NCI-H2029 (cell line): ENCODE measurements around the gene C2orf49.

Experiments used
- DNase-seq: peaks from one replicate; lab custom pipeline; 2025; lab: John Stamatoyannopoulos, UW

C2orf49 gene

DNA sequence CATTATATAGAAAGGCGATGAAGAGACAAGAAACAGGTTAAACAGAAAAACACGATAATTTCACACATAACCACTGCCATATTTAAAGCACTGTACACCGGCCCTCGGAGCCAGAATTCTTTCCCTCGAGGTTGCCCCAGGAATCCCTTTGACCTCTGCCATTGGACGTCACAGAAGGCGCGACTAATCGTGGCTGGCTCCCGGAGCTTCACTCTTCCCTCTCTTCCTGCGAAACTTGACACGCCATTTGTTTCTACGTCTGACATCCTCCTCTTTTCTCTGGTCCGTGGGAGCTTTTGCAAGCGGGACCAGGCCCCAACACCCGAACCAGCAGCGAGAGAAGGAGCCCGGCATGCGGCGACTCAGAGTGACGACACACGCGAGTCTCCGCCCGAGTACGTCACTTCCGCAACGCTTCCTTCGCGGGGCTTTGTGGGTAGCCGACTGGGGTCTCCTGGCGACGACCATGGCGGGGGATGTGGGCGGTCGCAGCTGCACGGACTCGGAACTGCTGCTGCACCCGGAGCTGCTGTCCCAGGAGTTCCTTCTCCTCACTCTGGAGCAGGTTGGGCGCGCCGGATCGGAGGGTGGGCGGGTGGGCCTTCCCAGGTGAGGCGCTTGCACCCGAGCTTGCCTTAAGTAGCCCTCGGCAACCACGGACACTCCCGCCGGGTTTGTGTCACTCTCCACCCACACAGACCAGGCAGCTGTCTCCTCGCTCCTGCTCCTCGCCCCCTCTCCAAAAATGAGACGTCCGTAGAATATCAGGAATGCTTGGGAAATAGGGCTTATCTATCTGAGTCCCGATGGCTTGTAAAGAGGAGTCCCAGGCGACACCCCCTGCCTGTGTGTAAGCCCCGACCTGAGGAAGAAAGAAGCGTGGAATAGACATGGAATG, at the start of gene C2orf49:
Gene C2orf49 (plus strand): TSS at position 419 of the 898 bp plus-strand sequence. CDS start 48 bp downstream, at position 467.
- DNase-seq, result peak; percentile 84

DNA sequence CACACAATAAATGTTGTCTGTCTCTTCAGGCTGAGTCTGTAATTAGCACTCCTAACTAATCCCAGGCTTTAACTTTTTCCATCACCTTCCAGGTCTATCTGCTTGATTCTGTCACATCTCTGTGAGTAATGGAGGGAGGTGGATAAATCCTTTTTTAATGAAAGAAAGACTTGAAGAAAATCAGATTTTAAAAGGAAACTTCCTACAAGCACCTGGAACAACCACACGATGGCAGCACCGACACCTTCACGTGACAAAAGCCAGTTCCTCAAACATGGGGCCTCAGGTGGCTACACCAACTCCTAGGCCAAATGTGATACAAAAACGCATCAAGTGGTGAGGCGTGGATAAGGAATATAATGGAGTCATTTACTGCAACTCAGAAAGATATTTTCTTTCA, 49.6 kb upstream of the C2orf49 start:
- DNase-seq, result no peak

DNA sequence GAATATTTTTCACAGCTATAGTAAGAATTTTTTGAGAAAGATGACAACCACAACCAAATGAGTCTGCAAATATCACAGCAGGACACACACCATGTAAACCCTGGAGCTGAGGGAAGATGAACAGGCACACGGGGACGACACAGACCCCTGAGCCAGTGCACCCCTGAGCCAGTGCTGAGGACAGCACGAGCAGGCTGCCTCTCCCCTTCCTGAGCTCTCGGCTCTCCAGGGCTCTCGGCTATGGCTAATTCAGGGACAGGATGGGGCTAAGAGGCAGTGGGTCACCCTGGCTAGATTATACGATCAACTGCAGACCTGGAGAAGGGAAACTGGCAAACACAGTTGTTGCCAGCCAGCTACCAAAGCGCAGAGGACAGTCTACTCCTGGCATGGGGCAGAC, 49.2 kb upstream of the C2orf49 start:
- no peak for DNase-seq

DNA sequence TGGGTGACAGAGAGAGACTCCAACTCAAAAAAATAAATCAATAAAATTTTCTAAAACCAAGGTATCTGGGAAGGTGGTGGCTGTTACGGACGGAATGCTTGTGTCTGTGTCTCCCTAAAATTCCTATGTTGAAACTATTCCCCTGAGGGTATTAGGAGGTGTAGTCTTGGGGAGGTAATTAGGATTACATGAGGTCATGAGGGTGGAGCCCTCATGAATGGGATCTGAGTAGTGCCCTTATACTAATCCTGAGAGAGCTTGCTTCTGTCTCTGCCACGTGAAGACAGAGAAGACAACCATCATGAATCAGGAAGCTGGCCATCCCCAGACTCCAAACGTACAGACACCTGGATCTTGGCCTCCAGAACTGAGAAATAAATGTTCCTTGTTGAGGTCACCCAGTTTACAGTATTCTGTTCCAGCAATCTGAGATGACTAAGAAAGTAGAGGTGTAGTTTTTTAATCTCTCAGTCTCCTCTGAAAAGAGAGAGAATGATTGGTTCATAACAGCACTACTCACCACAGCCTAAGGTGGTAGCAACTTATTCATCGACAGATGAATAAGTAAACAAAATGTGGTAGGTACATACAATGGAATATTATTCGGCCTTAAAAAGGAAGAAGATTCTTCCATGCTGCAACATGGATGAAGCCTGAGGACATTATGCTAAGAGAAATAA, 46.2 kb upstream of the C2orf49 start:
- DNase-seq, result no peak

DNA sequence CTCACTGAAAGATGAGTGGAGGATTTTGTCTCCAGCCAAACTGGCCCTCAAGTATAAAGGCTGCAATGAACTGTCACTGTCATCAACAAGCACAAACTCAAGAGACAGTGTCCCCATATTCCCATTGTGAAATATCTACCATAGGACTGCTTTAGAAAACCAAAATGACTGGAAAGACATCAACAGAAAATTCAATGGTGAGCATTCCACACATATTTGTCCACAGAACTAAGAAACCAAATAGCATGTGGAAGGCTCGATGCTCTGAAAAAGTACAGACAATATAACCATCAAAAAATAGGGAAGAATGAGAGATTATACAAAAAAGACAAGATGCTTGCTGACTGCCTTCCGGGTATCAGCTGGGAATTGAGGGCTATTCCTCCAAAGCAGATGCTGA, 45.4 kb upstream of the C2orf49 start:
- no peak for DNase-seq

DNA sequence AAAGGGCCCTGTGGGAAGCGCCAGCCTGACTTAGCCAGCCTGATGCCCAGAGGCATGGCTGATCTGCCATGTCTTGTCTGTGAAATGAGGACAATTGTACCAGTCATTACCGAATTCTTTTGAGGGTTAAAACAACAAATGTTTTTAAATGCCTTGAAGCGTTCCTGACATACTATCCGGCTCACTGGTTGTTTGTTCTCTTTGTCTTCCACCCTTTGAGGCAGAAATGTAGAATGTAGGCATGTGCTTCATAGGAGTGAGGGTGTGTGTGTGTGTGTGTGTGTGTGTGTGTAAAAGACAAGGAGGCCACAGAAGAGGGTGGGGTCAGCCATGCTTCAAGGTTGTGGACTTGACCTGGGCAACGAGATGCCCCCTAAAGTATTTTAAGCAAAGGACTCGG, 43.3 kb upstream of the C2orf49 start:
- DNase-seq, result no peak

DNA sequence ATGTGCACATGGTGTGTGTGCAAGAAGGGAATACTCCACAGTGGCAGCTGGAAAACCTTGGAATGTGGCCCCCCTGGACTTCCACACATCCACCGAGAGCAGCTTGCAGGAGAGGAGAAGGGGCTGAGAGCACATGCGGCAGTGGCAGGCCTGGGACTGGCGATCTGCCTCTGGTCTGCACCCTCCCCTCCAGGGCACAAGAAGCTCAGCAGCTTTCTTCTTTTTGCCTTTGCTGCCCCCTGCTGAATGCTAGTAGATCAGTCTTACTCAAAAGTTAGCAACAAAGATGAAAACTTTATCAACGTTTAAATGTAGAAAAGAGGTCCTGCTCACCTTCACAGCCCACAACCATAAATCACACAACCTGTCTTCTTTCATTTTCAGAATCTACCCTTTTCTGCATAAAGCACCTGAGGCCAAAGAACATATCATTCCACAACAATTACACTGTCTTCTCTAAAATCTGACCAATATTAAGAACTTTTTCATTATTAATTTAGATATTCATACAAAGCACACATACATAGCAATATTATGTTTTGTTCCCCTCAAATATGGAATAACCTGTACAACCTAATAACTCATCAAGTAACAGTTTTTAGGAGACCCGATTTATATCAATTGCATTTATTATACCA, 42.4 kb upstream of the C2orf49 start:
- DNase-seq, result no peak

DNA sequence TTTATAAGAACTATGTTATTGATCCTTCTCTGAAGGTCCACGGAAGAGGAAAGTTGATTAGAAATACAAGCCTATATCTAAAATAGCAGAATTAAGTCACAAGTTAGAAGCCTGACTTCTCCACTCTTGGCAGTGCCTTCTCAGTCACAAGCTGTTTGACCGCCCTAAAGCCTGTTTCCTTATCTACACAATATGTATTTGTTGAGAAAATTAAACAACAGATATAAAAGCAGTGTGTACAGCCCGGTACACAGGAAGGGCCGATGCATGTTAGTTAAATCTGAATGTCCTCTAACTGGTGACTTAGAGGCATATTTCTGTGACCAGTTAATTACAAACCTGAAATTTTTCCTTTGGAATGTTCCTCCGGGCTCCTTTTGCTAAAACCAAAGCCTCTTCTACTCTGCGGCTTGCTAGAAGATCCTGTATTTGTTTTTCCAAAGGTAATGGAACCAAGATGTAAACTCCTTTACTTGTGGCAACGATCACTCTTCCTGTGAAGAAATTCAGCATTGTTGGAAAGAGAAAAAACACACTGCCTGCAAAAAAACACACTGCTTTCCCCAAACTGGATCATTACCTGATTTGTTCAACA, 41.2 kb upstream of the C2orf49 start:
- no peak for DNase-seq

DNA sequence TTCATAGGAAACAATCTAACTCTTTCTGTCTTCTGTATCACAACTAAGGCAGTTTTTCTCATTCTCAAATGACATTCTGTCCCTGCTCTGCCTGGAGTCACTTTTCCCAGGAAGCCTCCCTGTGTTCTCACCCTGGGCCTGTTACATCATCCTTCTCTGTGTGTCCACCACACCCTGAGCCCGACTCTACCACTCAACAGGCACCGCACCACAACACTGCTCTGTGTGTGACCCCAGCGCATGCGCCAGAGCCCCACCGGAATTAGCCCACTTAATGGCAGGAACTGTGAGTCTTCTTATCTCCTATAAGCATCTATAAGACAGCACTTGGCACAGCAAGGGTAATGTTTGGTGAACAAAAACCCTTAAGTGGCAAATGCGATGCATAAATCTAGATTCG, 40.1 kb upstream of the C2orf49 start:
- no peak for DNase-seq

DNA sequence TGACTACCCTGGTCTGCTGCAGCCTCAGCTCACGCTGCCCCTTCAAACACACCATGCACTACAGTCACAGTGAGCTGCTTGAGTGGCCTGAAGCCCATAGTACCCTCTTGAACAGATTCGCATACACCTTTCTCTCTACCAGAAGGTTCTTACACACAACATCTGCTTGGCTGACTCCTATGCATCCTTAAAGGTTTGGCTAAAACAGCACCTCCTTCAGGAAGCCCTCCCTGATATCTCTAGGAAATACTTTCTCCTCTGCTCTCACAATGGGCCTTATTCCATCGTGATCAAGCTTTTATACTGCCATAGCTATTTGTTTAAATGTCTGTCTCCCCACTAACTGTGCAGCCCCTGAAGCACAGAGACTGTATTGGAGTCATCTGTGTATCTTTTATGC, 39.3 kb upstream of the C2orf49 start:
- DNase-seq, result no peak

DNA sequence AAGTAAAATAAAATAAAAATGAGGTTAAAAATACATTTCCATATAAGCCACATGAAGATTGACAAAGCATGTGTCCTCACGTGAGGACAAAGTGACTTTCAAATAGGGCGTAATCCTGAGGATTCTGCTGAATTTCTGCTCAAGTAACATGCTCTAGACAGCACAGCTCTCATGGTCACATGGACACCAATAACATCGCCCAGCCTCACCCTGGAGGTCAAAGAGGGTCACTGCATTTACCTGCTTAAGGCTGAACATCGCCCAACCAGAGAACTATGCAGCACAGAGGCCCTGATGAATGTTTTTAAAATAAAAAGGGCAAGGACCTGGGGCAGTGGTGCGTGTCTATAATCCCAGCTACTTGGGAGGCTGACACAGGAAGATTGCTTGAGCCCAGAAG, 38.0 kb upstream of the C2orf49 start:
- no peak for DNase-seq

DNA sequence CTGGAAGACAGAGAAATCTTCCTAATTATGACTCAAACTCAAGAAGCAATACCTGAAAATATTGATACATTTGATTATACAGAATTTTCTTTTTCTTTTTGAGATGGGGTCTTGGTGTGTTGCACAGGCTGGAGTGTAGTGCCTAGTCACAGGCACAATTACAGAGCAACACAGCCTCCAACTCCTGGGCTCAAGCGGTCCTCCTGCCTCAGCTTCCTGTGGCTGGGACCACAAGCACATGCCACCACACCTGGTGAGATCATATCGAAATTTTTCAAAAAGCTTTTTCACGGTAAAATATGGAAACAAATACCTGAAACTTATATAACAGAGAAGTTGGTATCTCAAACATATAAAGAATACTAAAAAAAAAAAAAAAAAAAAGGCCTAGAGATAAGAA, 35.7 kb upstream of the C2orf49 start:
- DNase-seq, result no peak

DNA sequence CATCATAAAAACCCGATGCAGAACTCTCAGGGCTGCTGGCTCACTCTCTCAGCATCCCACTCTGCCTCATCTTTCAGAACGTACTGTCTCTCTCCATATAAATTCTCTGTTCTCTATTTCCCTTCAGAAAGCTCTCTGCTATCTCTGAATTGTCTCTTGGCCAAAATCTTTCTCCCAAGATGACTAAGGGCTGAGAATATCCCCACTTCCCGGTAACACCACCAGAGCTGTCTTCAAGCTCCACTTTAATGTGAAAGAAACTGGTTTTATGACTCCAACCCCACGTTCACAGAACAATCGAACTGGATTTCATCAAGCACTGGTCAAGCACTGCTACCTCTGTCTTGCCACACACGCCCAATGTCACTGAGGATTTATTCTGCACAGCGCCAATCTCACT, 30.2 kb upstream of the C2orf49 start:
- no peak for DNase-seq

DNA sequence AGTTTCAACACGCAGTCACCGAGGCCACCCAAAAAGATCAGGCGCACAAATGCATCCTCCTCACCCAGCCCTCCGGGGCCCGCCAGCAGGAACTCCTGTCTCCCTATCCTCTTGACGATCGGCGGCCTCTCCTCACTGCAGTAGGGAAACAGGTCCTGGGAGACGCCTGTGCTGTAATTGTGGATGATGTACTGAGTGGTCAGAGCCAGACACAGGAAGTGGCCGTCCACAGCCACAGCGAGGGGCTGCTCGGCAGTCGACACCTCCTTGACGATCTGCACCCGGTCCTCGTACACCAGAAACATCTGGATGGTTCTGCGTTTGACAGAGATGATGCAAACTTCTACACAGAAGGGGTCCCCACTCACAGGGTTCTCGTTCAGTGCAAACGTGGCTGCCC, 29.8 kb upstream of the C2orf49 start:
- DNase-seq, result no peak

DNA sequence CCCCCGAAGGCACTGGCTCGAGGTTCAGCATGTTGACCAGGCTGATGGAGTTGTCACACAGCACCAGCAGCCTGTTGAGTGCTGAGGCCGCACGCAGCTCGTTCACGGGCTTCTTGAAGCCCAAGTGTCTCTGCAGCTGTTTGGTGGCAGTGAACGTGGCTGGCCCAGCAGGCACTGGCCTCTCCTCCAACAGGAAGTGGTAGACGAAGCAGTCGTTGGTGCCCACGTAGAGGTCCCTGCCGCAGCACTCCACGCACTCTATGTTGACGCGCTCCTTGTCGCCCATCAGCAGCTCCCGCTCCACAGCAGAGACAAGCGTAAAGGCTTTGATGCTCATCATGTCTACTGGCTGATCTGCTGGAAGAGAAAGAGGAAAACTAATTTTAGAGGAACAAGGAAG, 29.4 kb upstream of the C2orf49 start:
- DNase-seq, result no peak

DNA sequence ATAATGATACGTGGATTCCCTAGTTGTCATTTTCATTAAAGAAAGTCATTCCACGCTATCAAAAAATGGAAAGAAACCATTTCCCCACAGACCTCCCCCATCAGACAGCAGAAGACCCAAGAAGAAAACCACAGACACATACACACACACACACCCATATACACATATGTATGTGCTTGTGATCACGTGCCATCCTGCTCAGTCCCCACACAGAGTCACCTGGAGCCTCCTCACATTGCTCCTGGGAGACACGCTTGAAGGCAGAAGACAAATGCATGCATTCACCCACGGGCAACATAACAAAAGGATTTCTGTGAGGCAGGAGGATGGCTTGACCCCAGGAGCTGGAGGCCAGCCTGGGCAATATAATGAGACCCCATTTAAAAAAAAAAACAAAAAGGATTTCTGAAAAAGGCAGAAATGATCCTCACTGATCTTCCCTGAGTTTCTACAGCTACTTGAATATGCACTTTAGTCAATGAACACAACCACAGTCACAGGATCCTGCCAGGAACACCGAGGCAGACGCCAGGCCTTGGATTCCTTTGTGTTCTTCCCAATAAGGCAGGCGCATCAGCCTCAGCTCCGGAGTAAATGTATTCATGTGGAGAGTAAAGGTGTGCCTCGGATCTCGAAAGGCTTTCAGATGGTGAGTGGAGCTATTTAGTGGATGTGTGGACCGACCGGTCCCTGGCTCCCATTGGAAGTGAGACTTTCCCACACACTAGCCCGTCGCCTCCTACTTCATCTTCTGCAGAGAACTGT, 28.8 kb upstream of the C2orf49 start:
- no peak for DNase-seq

DNA sequence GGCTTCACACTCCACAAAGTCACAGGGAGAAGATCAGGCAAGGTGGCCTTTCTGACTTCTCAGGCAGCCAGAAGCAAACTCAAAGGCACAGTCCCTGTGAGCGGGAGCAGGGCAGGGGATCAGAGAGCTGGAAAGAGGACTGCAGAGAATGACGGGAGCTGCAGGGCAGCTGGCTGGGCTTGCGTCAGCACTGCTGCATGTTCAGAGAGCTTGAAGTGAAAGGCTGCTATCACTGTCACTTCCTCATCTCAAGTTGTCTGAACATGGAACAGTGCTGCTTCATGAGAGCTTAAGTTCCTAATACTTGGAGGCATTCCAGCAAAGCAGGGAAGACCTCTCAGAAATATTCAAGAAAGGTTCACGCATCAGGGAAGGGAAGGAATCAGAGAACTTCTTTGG, 28.2 kb upstream of the C2orf49 start:
- no peak for DNase-seq

DNA sequence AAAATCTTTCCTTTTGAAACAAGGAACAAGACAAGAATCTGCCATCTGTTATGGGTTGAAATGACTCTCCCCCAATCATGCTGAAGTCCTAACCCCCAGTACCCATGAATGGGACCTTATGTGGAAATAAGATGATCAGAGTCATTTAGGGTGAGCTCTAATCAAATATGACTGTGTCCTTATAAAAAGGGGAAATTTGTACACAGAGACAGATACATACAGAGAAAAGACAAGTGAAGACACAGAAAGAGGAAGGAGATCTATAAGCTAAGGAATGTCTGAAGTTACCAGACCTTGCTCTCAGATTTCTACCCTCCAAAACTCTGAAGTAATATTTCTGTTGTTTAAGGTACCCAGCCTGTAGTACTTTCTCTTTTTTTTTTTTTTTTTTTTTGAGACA, 23.5 kb upstream of the C2orf49 start:
- no peak for DNase-seq

DNA sequence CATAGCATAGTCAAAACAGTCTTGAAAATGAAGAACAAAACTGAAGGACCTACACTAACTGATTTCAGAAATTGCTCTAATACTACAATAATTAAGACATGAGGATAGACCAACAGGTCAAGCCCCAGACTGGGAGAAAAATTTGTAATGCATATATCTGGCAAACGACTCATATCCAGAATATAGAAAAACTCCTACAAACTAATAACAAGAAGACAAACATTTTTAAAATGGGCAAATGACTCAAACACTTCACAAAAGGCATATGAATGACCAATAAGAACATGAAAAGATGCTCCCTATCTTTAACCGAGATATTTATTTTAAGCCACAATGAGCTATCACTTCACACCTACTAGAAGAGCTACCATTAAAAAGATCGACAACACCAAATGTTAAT, 22.0 kb upstream of the C2orf49 start:
- no peak for DNase-seq

DNA sequence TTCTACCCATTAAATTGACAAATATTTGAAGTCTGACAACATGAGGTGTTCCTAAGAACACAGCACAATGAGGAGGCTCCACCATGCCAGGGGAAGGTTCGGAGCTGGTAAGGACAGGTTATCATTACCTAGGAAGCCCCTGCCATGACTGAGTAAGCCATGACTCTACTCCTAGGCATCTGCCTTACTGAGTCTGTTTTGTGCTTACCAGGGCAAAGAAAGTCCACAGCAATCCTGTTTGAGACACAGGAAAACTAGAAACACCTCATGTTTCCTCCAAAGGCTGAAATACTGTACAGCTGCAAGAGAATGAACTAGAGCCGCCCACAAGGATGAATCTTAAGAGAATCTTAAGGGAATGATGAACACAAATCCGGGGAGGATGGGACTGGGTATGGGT, 19.4 kb upstream of the C2orf49 start:
- no peak for DNase-seq

DNA sequence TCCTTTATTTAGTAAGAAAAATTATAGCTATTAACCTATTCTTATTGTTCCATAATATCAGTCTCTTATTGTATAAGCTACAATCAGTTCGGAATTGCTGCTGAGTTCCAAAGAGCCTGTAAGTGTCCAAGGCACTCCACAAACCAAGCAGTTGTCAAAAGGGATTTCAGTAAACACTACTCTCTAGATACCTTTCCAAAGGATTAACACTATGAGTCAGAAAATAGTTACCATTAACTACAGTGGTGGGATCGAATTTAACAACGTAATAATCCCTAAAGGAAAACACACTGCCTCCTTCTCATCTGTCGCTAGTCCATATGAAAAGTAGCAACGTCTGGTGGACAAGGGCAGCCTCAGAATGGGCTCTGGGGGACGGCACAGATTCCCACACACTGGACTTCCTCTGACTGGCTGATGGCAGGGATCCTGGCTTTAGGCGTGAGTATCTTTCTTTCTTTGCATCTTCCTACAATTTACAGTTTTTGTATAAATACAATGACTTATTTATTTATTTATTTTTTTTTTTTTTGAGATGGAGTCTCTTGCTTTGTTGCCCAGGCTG, 16.6 kb upstream of the C2orf49 start:
- no peak for DNase-seq
